Measurements from ENCODE around the gene KANK2. TPM values are rescaled to one million over a fixed set of nuclear protein-coding genes. Genes with fewer than 3 reads are reported as not detected.
A peak's percentile ranks its signal among the peaks of the same experiment; 100 is the strongest.

The KANK2 gene
- total and polyA plus RNA-seq, 10 of the 15 experiments (the other 5 are each of a cell fraction or from before 2014, with no cell fraction given): 4.9 to 33.0 (median 21.0) TPM

- DNase-seq (ENCODE audit: low read depth, low spot score) (no peak), FAIRE-seq (no peak), ATAC-seq (peak; percentile 71)
- H3K27ac ChIP-seq (ENCODE audit: control insufficient read depth, insufficient read depth): no peak overlapping the region
- intact Hi-C loops (cut with micrococcal nuclease; ENCODE audit: unreplicated experiment): loop anchor here (1.0 to 5.0 kb wide), 4 partner anchors 66 to 266 kb away; no protein-coding TSS in a partner anchor
- no peak overlapping the region for H3K4me2 ChIP-seq (ENCODE audit: control insufficient read depth, insufficient read depth)
- RAD21 ChIA-PET (ENCODE audit: unreplicated experiment): interaction anchor here (1.0 to 1.8 kb wide), 4 partner anchors 48 to 168 kb away, joined by 3 to 13 read pairs (median 6); partner anchors contain the start of gene SPC24
- no peaks in the 10 kb centered on the region for H3K36me3 ChIP-seq (ENCODE audit: control insufficient read depth in 2 of 2, insufficient read depth in 2 of 2, low read length in 1 of 2)
- H3K9ac ChIP-seq (ENCODE audit: control insufficient read depth, insufficient read depth, low read length): no peak overlapping the region
- no TSS peak for BruUV-seq (replicated peaks)
- H2AFZ ChIP-seq (ENCODE audit: control insufficient read depth, low read depth, low read length): no peak overlapping the region
- TF ChIP-seq, protein P1, sequence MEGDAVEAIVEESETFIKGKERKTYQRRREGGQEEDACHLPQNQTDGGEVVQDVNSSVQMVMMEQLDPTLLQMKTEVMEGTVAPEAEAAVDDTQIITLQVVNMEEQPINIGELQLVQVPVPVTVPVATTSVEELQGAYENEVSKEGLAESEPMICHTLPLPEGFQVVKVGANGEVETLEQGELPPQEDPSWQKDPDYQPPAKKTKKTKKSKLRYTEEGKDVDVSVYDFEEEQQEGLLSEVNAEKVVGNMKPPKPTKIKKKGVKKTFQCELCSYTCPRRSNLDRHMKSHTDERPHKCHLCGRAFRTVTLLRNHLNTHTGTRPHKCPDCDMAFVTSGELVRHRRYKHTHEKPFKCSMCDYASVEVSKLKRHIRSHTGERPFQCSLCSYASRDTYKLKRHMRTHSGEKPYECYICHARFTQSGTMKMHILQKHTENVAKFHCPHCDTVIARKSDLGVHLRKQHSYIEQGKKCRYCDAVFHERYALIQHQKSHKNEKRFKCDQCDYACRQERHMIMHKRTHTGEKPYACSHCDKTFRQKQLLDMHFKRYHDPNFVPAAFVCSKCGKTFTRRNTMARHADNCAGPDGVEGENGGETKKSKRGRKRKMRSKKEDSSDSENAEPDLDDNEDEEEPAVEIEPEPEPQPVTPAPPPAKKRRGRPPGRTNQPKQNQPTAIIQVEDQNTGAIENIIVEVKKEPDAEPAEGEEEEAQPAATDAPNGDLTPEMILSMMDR (IDR thresholded peaks at IDR 0.05 in 2 of 3, conservative IDR thresholded peaks at IDR 0.05 in 1 of 3; ENCODE audit: control insufficient read depth in 2 of 3, extremely low read depth in 1 of 3, insufficient read depth in 1 of 3, low read depth in 3 of 3, low read length in 3 of 3): peak; percentile 60 to 93 (median 81)
- no peak for TF ChIP-seq TCF12 (IDR thresholded peaks at IDR 0.05; ENCODE audit: low read depth, low read length)
- TF ChIP-seq SUPT20H (IDR thresholded peaks at IDR 0.05; ENCODE audit: borderline replicate concordance, control insufficient read depth, low read depth, low read length): no peak
- peak; percentile 78 for TF ChIP-seq RAD21 (IDR thresholded peaks at IDR 0.05; ENCODE audit: insufficient read depth, low read depth, low read length)
- TF ChIP-seq, protein P2, sequence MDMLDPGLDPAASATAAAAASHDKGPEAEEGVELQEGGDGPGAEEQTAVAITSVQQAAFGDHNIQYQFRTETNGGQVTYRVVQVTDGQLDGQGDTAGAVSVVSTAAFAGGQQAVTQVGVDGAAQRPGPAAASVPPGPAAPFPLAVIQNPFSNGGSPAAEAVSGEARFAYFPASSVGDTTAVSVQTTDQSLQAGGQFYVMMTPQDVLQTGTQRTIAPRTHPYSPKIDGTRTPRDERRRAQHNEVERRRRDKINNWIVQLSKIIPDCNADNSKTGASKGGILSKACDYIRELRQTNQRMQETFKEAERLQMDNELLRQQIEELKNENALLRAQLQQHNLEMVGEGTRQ (IDR thresholded peaks at IDR 0.05; ENCODE audit: borderline replicate concordance, low read depth, low read length): no peak
- TF ChIP-seq SMC3 (IDR thresholded peaks at IDR 0.05; ENCODE audit: borderline replicate concordance, low read length): peak; percentile 73; the same call in 1 of the 2 replicates
- TF ChIP-seq YY1 (IDR thresholded peaks at IDR 0.05; ENCODE audit: low read depth, low read length): peak; percentile 75
- TF ChIP-seq, protein P3, sequence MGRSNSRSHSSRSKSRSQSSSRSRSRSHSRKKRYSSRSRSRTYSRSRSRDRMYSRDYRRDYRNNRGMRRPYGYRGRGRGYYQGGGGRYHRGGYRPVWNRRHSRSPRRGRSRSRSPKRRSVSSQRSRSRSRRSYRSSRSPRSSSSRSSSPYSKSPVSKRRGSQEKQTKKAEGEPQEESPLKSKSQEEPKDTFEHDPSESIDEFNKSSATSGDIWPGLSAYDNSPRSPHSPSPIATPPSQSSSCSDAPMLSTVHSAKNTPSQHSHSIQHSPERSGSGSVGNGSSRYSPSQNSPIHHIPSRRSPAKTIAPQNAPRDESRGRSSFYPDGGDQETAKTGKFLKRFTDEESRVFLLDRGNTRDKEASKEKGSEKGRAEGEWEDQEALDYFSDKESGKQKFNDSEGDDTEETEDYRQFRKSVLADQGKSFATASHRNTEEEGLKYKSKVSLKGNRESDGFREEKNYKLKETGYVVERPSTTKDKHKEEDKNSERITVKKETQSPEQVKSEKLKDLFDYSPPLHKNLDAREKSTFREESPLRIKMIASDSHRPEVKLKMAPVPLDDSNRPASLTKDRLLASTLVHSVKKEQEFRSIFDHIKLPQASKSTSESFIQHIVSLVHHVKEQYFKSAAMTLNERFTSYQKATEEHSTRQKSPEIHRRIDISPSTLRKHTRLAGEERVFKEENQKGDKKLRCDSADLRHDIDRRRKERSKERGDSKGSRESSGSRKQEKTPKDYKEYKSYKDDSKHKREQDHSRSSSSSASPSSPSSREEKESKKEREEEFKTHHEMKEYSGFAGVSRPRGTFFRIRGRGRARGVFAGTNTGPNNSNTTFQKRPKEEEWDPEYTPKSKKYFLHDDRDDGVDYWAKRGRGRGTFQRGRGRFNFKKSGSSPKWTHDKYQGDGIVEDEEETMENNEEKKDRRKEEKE (IDR thresholded peaks at IDR 0.05): no peak
- no peak for TF ChIP-seq NKRF (conservative IDR thresholded peaks at IDR 0.05)
- no peaks in the 10 kb centered on the region for H3K79me2 ChIP-seq (ENCODE audit: control insufficient read depth, insufficient read depth, low read length)
- H3K9me3 ChIP-seq (replicated peaks; ENCODE audit: control insufficient read depth, insufficient read depth, low read length): no peaks in the 10 kb centered on the region
- no peaks in the 10 kb centered on the region for H4K20me1 ChIP-seq (ENCODE audit: control insufficient read depth, insufficient read depth)
- SMC1A ChIA-PET (ENCODE audit: uncharacterized antibody, unreplicated experiment): interaction anchor here (0.6 to 1.9 kb wide), 5 partner anchors 24 to 168 kb away, joined by 3 to 10 read pairs (median 4); no protein-coding TSS in a partner anchor
- CTCF ChIA-PET: interaction anchor here (0.7 to 3.6 kb wide), 14 partner anchors 11 to 192 kb away, joined by 3 to 25 read pairs (median 3); no protein-coding TSS in a partner anchor
- H3K27me3 ChIP-seq (replicated peaks in 1 of 2; ENCODE audit: control insufficient read depth in 2 of 2, insufficient read depth in 2 of 2, low read length in 1 of 2): no peaks in the 10 kb centered on the region
- WGBS (ENCODE audit: insufficient coverage, insufficient replicate concordance, low lambda C conversion rate, missing lambda C conversion rate): 67% methylated on average over 12 of the region's 17 CpGs
- peaks cover 11% of the 10 kb centered on the region for H3K4me1 ChIP-seq (ENCODE audit: control insufficient read depth, insufficient read depth, low read length)
- in situ Hi-C loops (cut with MboI): loop anchor here (5.0 kb wide), 1 partner anchor 166 kb away; no protein-coding TSS in a partner anchor
- POLR2A ChIA-PET: interaction anchor here (1.0 kb wide), 1 partner anchor 24 kb away, joined by 3 read pairs; no protein-coding TSS in a partner anchor
- no peak overlapping the region for H3K4me3 ChIP-seq
Observed at GRCh38 chr19:11203194-11204075, 6.1 kb upstream of the KANK2 start.

All from GM12878 (cell line).